Measurements from ENCODE around the gene CSTB. TPM values are rescaled to one million over a fixed set of nuclear protein-coding genes. Genes with fewer than 3 reads are reported as not detected.
"Not testable (repeated sequence)": the region's sequence is repeated elsewhere in the genome, so short reads cannot be mapped to it uniquely, and the experiment has no call there.

The CSTB gene
- 49.9 and 50.0 TPM in 2 replicates for total RNA-seq (2022)
- percentile 86 among the genes with signal in this experiment for Bru-seq, nascent RNA
- BruChase-seq, experiment 1, labeled RNA remaining after a 2-hour chase, result percentile 91 among the genes with signal in this experiment
- percentile 98 among the genes with signal in this experiment for BruChase-seq, experiment 2, labeled RNA remaining after a 6-hour chase
- long read RNA-seq, transcript CSTB-201 (3 exons, 2,164 nt), result major isoform, 121 of 126 reads
- long read RNA-seq, partial matches to known transcripts, result 0 of 126 reads
- long read RNA-seq, other reads (novel, unspliced or antisense), result 1 of 126 reads

DNA sequence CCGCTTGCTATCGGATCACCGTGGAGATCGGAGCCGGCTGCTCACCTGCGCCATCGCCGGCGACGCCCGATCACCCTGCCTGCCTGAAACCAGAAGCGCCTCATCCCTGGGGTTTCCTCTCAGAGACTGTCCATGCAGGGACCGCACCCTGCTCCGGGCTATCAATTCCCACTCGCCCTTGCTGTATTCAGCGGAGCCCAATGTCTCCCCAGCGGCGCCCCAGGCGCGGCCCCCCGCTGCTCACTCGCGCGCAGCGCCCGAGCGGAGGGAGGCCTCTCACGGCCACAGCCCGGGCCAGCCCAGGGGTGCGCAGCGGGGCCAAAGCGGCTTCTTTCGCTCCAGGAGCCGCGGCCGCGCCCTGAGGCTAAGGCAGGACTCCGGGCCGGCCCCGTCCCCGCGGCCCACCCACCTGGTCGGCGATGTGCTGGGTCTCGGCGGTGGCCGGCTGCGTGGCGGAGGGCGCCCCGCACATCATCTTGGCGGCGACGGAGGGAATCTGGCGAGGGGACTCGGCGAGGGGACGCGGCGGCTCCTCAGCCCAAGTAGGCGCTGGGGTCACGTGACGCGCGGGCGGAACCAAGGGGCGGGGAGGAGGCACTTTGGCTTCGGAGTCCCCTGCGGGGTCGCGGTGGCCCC lies at the start of gene CSTB:
CSTB (minus strand) TSS at position 514 of the 636 bp plus-strand sequence; CDS start at position 475, 39 bp downstream.
- H3K27me3 ChIP-seq (replicated peaks; ENCODE audit: control insufficient read depth, insufficient read depth, low read length), result no peaks in the 10 kb centered on the region
- Mint-ChIP-seq H3K9me3 (ENCODE audit: unreplicated experiment) (no peaks in the 10 kb centered on the region), H3K4me3 (ENCODE audit: unreplicated experiment) (peak within 1 kb of the TSS; percentile 95), H3K27ac (ENCODE audit: unreplicated experiment) (peak within 1 kb of the TSS; percentile 92), H3K27me3 (ENCODE audit: insufficient read depth, unreplicated experiment) (no peaks in the 10 kb centered on the region), H3K4me1 (ENCODE audit: low read depth, unreplicated experiment) (no peaks in the 10 kb centered on the region), H3K36me3 (ENCODE audit: insufficient read depth, unreplicated experiment) (peaks cover 41% of the 10 kb centered on the region)
- intact Hi-C loops (cut with micrococcal nuclease; ENCODE audit: unreplicated experiment), result no loop called here
- peak within 1 kb of the TSS; percentile 80 for H3K4me3 ChIP-seq (ENCODE audit: low read depth, low read length)
- TF ChIP-seq, protein P1, sequence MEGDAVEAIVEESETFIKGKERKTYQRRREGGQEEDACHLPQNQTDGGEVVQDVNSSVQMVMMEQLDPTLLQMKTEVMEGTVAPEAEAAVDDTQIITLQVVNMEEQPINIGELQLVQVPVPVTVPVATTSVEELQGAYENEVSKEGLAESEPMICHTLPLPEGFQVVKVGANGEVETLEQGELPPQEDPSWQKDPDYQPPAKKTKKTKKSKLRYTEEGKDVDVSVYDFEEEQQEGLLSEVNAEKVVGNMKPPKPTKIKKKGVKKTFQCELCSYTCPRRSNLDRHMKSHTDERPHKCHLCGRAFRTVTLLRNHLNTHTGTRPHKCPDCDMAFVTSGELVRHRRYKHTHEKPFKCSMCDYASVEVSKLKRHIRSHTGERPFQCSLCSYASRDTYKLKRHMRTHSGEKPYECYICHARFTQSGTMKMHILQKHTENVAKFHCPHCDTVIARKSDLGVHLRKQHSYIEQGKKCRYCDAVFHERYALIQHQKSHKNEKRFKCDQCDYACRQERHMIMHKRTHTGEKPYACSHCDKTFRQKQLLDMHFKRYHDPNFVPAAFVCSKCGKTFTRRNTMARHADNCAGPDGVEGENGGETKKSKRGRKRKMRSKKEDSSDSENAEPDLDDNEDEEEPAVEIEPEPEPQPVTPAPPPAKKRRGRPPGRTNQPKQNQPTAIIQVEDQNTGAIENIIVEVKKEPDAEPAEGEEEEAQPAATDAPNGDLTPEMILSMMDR (IDR thresholded peaks at IDR 0.05; ENCODE audit: insufficient read depth in 1 of 2, low read depth in 1 of 2, low read length in 1 of 2, severe bottlenecking in 1 of 2, unreplicated experiment in 1 of 2), result no peak
- ChIA-PET POLR2A (no interaction called here), CTCF (no interaction called here)
- peaks cover 4% of the 10 kb centered on the region; the same call in 1 of the 2 replicates for H3K4me1 ChIP-seq
- DNase-seq, result peak; percentile 88 to 89
- H3K9me3 ChIP-seq, result no peaks in the 10 kb centered on the region
- H3K36me3 ChIP-seq (ENCODE audit: control insufficient read depth, insufficient read depth, low read length), result peaks cover 2% of the 10 kb centered on the region
- no TSS peak for BruUV-seq (replicated peaks)

GRCh38 chr21:43825242-43825935 lies 49.3 kb upstream of the CSTB start:
- ChIA-PET CTCF (no interaction called here), POLR2A (no interaction called here)
- intact Hi-C loops (cut with micrococcal nuclease; ENCODE audit: unreplicated experiment), result no loop called here
- Mint-ChIP-seq H3K4me1 (ENCODE audit: low read depth, unreplicated experiment) (no peaks in the 10 kb centered on the region), H3K9me3 (ENCODE audit: unreplicated experiment) (no peaks in the 10 kb centered on the region), H3K27ac (ENCODE audit: unreplicated experiment) (no peak overlapping the region), H3K4me3 (ENCODE audit: unreplicated experiment) (no peak overlapping the region), H3K27me3 (ENCODE audit: insufficient read depth, unreplicated experiment) (no peaks in the 10 kb centered on the region), H3K36me3 (ENCODE audit: insufficient read depth, unreplicated experiment) (no peaks in the 10 kb centered on the region)
- H3K4me1 ChIP-seq, result no peaks in the 10 kb centered on the region
- H3K9me3 ChIP-seq, result no peaks in the 10 kb centered on the region
- no peaks in the 10 kb centered on the region for H3K36me3 ChIP-seq (ENCODE audit: control insufficient read depth, insufficient read depth, low read length)
- DNase-seq, result no peak
- H3K4me3 ChIP-seq (ENCODE audit: low read depth, low read length), result no peak overlapping the region
- no peaks in the 10 kb centered on the region for H3K27me3 ChIP-seq (replicated peaks; ENCODE audit: control insufficient read depth, insufficient read depth, low read length)
- TF ChIP-seq, protein P1 (IDR thresholded peaks at IDR 0.05; ENCODE audit: insufficient read depth in 1 of 2, low read depth in 1 of 2, low read length in 1 of 2, severe bottlenecking in 1 of 2, unreplicated experiment in 1 of 2), result no peak
- BruUV-seq (replicated peaks), result no TSS peak

DNA sequence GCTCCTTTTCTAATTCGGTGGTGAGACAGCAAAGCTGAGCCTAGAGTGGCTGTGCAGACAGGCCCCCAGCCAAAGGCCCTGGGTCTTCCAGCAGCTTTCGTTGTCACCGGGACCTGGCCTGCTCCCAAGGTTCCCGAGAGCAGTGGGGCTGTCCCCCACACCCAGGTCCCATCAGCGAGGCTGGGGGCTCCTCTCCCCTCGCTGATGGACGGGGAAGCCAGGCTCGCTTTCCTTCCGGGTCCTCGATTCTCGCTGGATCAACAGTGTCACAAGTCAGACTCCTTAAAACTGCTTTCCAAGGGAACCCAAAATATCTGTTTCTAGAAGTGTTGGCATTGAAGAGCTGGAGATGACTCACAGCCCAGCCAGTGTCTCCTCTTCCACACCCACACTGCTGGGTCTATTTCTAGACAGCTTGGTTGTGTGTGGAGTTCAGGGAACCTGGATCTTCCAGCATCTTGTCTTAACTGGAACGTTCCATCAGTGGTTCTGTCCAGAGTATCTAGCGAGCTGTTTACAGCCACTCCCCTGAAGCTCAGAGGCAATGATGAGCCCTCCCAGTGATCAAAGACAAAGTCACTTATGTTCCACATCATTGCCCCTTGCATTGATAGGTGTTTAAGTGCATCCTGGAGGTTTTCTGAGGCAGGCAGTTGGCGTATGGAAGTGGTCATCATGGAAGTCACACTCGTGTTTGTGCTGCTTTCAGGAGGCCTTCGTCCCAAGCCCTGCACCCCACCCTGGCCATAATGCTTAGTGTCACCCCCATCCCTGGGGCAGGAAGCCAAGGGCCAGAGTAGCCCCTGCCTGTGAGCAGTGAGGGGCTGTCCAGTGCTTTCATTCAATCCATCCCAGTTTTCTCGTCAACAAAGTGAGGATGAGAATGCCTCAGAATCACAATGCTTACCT lies 48.5 kb upstream of the CSTB start:
- Mint-ChIP-seq H3K36me3 (ENCODE audit: insufficient read depth, unreplicated experiment) (no peaks in the 10 kb centered on the region), H3K4me1 (ENCODE audit: low read depth, unreplicated experiment) (no peaks in the 10 kb centered on the region), H3K4me3 (ENCODE audit: unreplicated experiment) (no peak overlapping the region), H3K9me3 (ENCODE audit: unreplicated experiment) (no peaks in the 10 kb centered on the region), H3K27me3 (ENCODE audit: insufficient read depth, unreplicated experiment) (no peaks in the 10 kb centered on the region), H3K27ac (ENCODE audit: unreplicated experiment) (no peak overlapping the region)
- POLR2A ChIA-PET, result no interaction called here
- Histone ChIP-seq H3K27me3 (replicated peaks; ENCODE audit: control insufficient read depth, insufficient read depth, low read length) (no peaks in the 10 kb centered on the region), H3K9me3 (no peaks in the 10 kb centered on the region), H3K4me3 (ENCODE audit: low read depth, low read length) (no peak overlapping the region), H3K36me3 (ENCODE audit: control insufficient read depth, insufficient read depth, low read length) (no peaks in the 10 kb centered on the region), H3K4me1 (no peaks in the 10 kb centered on the region)
- TF ChIP-seq, protein P1 (IDR thresholded peaks at IDR 0.05; ENCODE audit: insufficient read depth in 1 of 2, low read depth in 1 of 2, low read length in 1 of 2, severe bottlenecking in 1 of 2, unreplicated experiment in 1 of 2), result no peak
- no TSS peak for BruUV-seq (replicated peaks)
- intact Hi-C loops (cut with micrococcal nuclease; ENCODE audit: unreplicated experiment), result no loop called here
- CTCF ChIA-PET, result no interaction called here
- DNase-seq, result no peak

DNA sequence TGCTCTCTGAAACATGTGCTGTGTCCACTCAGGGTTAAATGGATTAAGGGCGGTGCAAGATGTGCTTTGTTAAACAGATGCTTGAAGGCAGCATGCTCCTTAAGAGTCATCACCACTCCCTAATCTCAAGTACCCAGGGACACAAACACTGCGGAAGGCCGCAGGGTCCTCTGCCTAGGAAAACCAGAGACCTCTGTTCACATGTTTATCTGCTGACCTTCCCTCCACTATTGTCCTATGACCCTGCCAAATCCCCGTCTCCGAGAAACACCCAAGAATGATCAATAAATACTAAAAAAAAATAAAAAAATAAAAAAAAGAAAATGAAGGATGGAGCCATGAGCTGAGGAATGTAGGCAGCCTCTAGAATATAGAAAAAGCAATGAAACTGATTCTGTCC lies 46.6 kb upstream of the CSTB start:
- H3K27me3 Mint-ChIP-seq (ENCODE audit: insufficient read depth, unreplicated experiment); BruUV-seq (replicated peaks); H3K9me3 ChIP-seq; CTCF ChIA-PET; H3K36me3 ChIP-seq (ENCODE audit: control insufficient read depth, insufficient read depth, low read length); H3K4me1 ChIP-seq; H3K27ac Mint-ChIP-seq (ENCODE audit: unreplicated experiment); H3K4me3 ChIP-seq (ENCODE audit: low read depth, low read length); H3K9me3 Mint-ChIP-seq (ENCODE audit: unreplicated experiment); POLR2A ChIA-PET; H3K27me3 ChIP-seq (replicated peaks; ENCODE audit: control insufficient read depth, insufficient read depth, low read length); DNase-seq; H3K4me1 Mint-ChIP-seq (ENCODE audit: low read depth, unreplicated experiment); H3K4me3 Mint-ChIP-seq (ENCODE audit: unreplicated experiment); H3K36me3 Mint-ChIP-seq (ENCODE audit: insufficient read depth, unreplicated experiment); intact Hi-C loops (cut with micrococcal nuclease; ENCODE audit: unreplicated experiment): not testable (repeated sequence)
